GM18951 (cell line): ENCODE data around the gene BSG.

Experiments
- POLR2A ChIP-seq: IDR thresholded peaks from 4 replicates; pipeline ENCODE4 v1.6.1; 2011; ENCODE audit warnings: mild to moderate bottlenecking; ENCODE audit not compliant: insufficient read length, insufficient read depth; ENCODE audit errors: extremely low read depth
- in situ Hi-C: fragments of 300-500 bp; cut with MboI; formaldehyde crosslinking; loops from one replicate; pipeline ENCODE4 v1.12.0; 2022; ENCODE audit warnings: low sequenced_read_pairs, mixed read lengths, inconsistent platforms; ENCODE audit not compliant: unreplicated experiment

Gene BSG

GRCh38 chr19:572140-572742 lies at the start of gene BSG:
Gene BSG, plus strand, starts transcription at chr19:572596. Its CDS starts 39 bp downstream, at chr19:572635.
- peak; percentile 99 for TF ChIP-seq POLR2A
- in situ Hi-C loops = no loop called here

- in situ Hi-C loops = no loop called here
- TF ChIP-seq POLR2A = no peak
Measured at GRCh38 chr19:522726-523125, 49.7 kb upstream of the BSG start.

DNA sequence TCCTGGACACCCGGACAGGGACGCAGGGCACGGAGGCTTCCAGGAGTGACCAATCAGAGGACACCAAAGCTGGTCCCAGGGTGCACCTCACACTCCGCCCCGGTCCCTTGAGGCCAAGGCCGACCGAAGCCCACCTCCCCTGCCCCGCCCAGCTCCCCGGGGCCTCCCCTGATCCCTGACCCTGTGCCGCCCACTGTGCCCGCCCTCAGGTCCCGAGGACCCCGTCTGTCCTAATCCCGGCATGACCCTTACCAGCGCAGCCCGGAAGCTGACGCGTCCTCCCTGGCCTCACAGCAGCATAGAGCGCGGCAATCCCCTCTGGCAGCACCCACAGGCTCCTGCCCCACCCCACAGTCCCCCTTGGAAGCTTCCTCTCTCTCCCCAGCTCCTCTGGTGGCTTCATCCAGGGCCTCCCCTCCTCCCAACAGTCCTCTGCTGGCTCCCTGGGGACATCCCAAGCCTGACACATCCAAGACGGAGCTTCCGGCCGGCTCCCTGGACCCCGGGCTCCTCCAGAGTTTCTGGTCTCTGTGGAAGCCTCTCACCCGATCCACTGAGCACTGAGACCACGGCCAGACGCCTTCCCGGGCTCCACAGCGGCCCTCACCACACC lies 48.2 kb upstream of the BSG start:
- in situ Hi-C loops = no loop called here
- TF ChIP-seq POLR2A = no peak

DNA sequence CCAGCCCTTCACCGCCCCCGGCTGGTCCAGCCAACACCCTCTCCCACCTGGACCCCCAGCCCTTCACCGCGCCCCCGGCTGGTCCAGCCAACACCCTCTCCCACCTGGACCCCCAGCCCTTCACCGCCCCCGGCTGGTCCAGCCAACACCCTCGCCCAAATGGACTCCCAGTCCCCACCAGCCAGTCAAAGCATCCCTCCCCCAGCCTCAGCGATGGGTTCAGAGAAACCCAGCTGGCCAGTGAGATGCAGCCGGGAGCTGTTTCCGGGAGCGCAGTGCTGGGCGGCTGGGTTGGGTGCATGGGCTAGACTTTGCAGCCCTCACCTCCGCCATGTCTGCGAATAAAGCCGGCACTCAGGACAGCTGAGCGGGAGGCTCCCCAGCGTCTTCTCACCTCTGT lies 47.4 kb upstream of the BSG start:
- no peak for TF ChIP-seq POLR2A
- in situ Hi-C loops = no loop called here

GRCh38 chr19:525857-526419 lies 46.5 kb upstream of the BSG start:
- in situ Hi-C loops = no loop called here
- TF ChIP-seq POLR2A = no peak

DNA sequence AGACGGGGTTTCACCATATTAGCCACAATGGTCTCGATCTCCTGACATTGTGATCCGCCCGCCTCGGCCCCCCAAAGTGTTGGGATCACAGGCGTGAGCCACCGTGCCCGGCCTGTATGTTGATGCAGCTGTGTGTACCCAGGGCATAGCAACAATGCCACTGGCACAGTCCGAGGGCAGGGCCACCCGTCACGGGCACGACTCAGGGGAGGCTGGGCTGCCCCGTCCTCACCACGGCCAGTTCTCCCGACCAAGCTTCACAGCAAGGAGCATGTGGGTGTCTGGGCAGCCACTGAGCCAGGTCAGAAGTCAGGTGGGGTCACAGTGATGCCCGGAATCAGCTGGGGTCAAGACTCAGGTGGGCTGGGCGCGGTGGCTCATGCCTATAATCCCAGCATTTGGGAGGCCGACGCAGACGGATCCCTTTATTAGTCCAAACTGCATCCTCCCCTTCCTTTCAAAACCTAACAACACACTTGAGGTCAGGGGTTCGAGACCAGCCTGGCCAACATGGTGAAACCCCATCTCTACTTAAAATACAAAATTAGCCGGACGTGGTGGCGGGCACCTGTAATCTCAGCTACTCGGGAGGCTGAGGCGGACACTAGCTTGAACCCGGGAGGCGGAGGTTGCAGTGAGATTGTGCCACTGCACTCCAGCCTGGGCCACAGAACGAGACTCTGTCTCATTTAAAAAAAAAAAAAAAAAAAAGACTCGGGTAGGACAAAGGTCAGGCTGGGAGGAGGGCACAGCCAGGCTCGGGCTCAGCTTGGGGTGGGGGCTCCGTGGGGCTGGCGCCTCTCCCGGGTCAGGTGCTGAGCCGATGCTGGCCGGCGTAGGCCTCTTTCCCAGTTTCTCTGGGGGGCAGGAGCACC lies 42.0 kb upstream of the BSG start:
- no peak for TF ChIP-seq POLR2A
- in situ Hi-C loops = no loop called here

GRCh38 chr19:531009-531752 lies 41.2 kb upstream of the BSG start:
- in situ Hi-C loops = no loop called here

GRCh38 chr19:531753-532560 lies 40.4 kb upstream of the BSG start, which contains the start of gene CDC34:
Gene CDC34, plus strand, starts transcription at chr19:531760. Its CDS starts 172 bp downstream, at chr19:531932.
- peak; percentile 89 for TF ChIP-seq POLR2A
- in situ Hi-C loops = no loop called here

More at GRCh38 chr19:531009-531752, 41.2 kb upstream of the BSG start:
- TF ChIP-seq POLR2A = no peak

DNA sequence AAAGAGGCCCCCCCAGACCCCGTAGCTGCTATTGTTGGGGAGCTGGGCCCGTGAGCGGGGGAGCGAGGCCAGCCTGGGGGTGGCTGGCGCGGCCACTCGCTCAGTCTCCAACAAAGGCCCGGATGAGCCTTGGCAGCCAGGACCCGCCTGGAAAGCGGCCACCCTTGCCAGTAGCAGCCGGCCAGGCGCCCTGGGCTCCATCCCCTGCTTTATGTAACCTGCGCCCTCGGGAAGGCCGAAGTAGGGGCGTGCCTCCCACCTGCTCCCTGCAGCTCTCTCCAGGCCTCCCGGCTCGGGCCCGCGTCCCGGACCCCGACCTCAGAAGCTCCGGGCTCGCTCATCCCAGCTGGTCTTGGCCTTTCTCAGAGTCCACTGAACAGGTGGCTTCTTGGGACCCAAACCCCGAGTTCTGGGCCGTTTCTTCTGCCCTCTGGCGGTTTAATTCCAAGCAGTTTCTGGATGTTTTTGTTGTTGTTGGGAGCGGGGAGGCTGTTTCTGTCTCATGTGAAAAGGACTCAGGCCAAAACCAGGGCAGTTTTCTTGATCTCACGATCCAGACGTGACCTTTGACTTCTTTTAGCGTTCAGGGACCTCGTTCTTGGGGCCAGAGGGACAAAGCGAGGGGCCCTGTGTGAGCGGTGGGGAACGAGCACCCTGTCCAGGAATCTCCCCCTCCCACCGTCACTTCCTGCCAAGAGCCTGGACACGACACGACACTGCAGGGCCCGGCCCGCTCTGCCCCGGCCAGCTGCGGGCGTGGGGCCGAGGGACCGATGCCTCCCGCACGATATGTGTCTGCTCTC lies 39.6 kb upstream of the BSG start:
- in situ Hi-C loops = no loop called here
- TF ChIP-seq POLR2A = no peak

GRCh38 chr19:533364-534058 lies 38.9 kb upstream of the BSG start:
- in situ Hi-C loops = no loop called here
- no peak for TF ChIP-seq POLR2A

- no peak for TF ChIP-seq POLR2A
Measured at GRCh38 chr19:534088-534487, 38.3 kb upstream of the BSG start.

More at GRCh38 chr19:534088-534487, 38.3 kb upstream of the BSG start:
- in situ Hi-C loops = no loop called here
